Body of pancreas (tissue), 4 donors: ENCODE results near the gene TARS2.

Experiments
- CTCF ChIP-seq, 7 experiments: fragments of 450-650 bp in 4 of 7; fragments of 200-600 bp in 3 of 7; sonication (generic) in 3 of 7; IDR thresholded peaks; one replicate each; pipeline ENCODE4 v1.5.1; 2016 to 2019; ENCODE audit warnings: antibody characterized with exemption in 7 of 7
- POLR2A ChIP-seq, 3 donors: fragments of 450-650 bp; IDR thresholded peaks; one replicate each; pipeline ENCODE4 v1.6.1; 2016; ENCODE audit warnings: antibody characterized with exemption in 3 of 3, mild to moderate bottlenecking in 2 of 3

- TF ChIP-seq POLR2A (IDR thresholded peaks at IDR 0.05) = no peak
- TF ChIP-seq CTCF (IDR thresholded peaks at IDR 0.05) = no peak
Measured at GRCh38 chr1:150528196-150528595, 41.0 kb downstream of the TARS2 start.
